Measurements from ENCODE around the gene CTXN3.

Gene CTXN3

GRCh38 chr5:127700237-127700766 is 51.4 kb downstream of the CTXN3 start:
- DNase-seq: no peak

GRCh38 chr5:127702434-127702833 is 53.6 kb downstream of the CTXN3 start:
- DNase-seq: no peak

GRCh38 chr5:127702926-127703561 is 54.2 kb downstream of the CTXN3 start, which contains the start of gene CCDC192:
TSS of gene CCDC192 (plus strand) at chr5:127703391. CDS start at chr5:127703446, 55 bp downstream.
- no peak for DNase-seq

GRCh38 chr5:127705120-127705892 is 56.4 kb downstream of the CTXN3 start:
- DNase-seq: no peak

GRCh38 chr5:127706691-127707090 is 57.8 kb downstream of the CTXN3 start:
- DNase-seq: no peak

GRCh38 chr5:127707209-127707608 is 58.3 kb downstream of the CTXN3 start:
- DNase-seq: no peak

Measured in activated CD4-positive, alpha-beta T cell treated with anti-CD3 and anti-CD28 coated beads for 48 hours (primary cell).